Endothelial cell of umbilical vein (primary cell): ENCODE measurements around the gene SPATA6L.

Experiments
- CTCF ChIP-seq, 2 donors: IDR thresholded peaks; 1 replicate in 1 of 2; 2 replicates in 1 of 2; pipeline ENCODE4 v1.5.1; 2011; ENCODE audit warnings: low read length in 2 of 2, mild to moderate bottlenecking in 2 of 2, moderate library complexity in 2 of 2, control low read depth in 1 of 2, inconsistent platforms in 1 of 2, low read depth in 1 of 2; ENCODE audit not compliant: insufficient read depth in 1 of 2; ENCODE audit errors: extremely low read depth in 1 of 2
- EZH2 ChIP-seq: IDR thresholded peaks from 2 replicates; pipeline ENCODE4 v1.6.1; 2012; ENCODE audit warnings: borderline replicate concordance, low read depth, mild to moderate bottlenecking, moderate library complexity, low read length, inconsistent platforms; ENCODE audit not compliant: severe bottlenecking
- JUN ChIP-seq: IDR thresholded peaks from 2 replicates; pipeline ENCODE4 v1.6.1; 2011; ENCODE audit warnings: borderline replicate concordance, low read depth; ENCODE audit not compliant: insufficient read length, insufficient read depth
- MAX ChIP-seq: IDR thresholded peaks from 2 replicates; pipeline ENCODE4 v1.6.1; 2011; ENCODE audit not compliant: insufficient read depth, insufficient read length
- POLR2A ChIP-seq: IDR thresholded peaks from 2 replicates; pipeline ENCODE4 v1.6.1; 2012; ENCODE audit warnings: low read depth, mild to moderate bottlenecking, control low read depth, low read length
- POLR2AphosphoS5 ChIP-seq: IDR thresholded peaks from 2 replicates; pipeline ENCODE4 v1.6.1; 2012; ENCODE audit warnings: low read depth, mild to moderate bottlenecking, control low read depth, low read length, moderate library complexity; ENCODE audit not compliant: insufficient read depth

- no peak for TF ChIP-seq POLR2A
- no peak for TF ChIP-seq JUN
- TF ChIP-seq MAX = no peak
- TF ChIP-seq CTCF (IDR thresholded peaks at IDR 0.05; ENCODE audit: extremely low read depth in 1 of 2, insufficient read depth in 1 of 2, low read depth in 1 of 2, low read length in 2 of 2) = no peak
- TF ChIP-seq EZH2 = no peak
- TF ChIP-seq POLR2AphosphoS5 = no peak
These were observed 14.5 kb upstream of the SPATA6L start for GRCh38 chr9:4680750-4681149.
